K562 (cell line): ENCODE results near the gene TFAP2A. TPM values are rescaled to one million over a fixed set of nuclear protein-coding genes. Genes with fewer than 3 reads are reported as not detected.

ENCODE experiments used
- BHLHE40 ChIP-seq: IDR thresholded peaks from 2 replicates; pipeline ENCODE4 v1.6.1; 2011; ENCODE audit warnings: low read length, improper control_type of control experiment
- CXXC5 ChIP-seq: fragments of 250-450 bp; sonication (Bioruptor Pico); IDR thresholded peaks from 2 replicates; pipeline ENCODE4 v1.8.0; 2022; ENCODE audit warnings: inconsistent platforms, mild to moderate bottlenecking, moderate library complexity
- EP400 ChIP-seq: fragments of 450-650 bp; IDR thresholded peaks from 2 replicates; pipeline ENCODE4 v1.6.1; 2017; ENCODE audit warnings: antibody characterized with exemption, mild to moderate bottlenecking, moderate library complexity
- ERF ChIP-seq: fragments of 450-650 bp; formaldehyde crosslinking; IDR thresholded peaks from 2 replicates; pipeline ENCODE4 v1.4.0; 2020; ENCODE audit warnings: mild to moderate bottlenecking, mixed read lengths
- FOXA1 ChIP-seq: fragments of 450-650 bp; IDR thresholded peaks from 2 replicates; pipeline ENCODE4 v1.6.1; 2016; ENCODE audit warnings: mild to moderate bottlenecking, borderline replicate concordance
- HDGF ChIP-seq: fragments of 450-650 bp; IDR thresholded peaks from 2 replicates; pipeline ENCODE4 v1.6.1; 2016
- KLF13 ChIP-seq: fragments of 450-650 bp; IDR thresholded peaks from 2 replicates; pipeline ENCODE4 v1.6.1; 2016; ENCODE audit warnings: missing genetic modification characterization, low read depth, mild to moderate bottlenecking, missing compliant biosample characterization, moderate library complexity, borderline replicate concordance
- MTF1 ChIP-seq: fragments of 250-450 bp; sonication (Bioruptor Pico); IDR thresholded peaks from 2 replicates; pipeline ENCODE4 v1.9.0; 2021; ENCODE audit warnings: moderate library complexity, mild to moderate bottlenecking, inconsistent platforms, borderline replicate concordance
- NR4A1 ChIP-seq, 2 experiments: fragments of 250-450 bp in 1 of 2; fragments of 450-650 bp in 1 of 2; sonication (Bioruptor Pico) in 1 of 2; IDR thresholded peaks; 2 replicates each; pipeline versions ENCODE4 v1.4.0 to v1.6.1; 2016 to 2020; ENCODE audit warnings: mild to moderate bottlenecking in 2 of 2, missing compliant biosample characterization in 1 of 2, missing genetic modification characterization in 1 of 2, moderate library complexity in 1 of 2
- TAF15 ChIP-seq: fragments of 200-400 bp; formaldehyde crosslinking; IDR thresholded peaks from 2 replicates; pipeline ENCODE4 v1.6.1; 2017; ENCODE audit warnings: mild to moderate bottlenecking, low read depth, low read length, moderate library complexity
- ZNF175 ChIP-seq: fragments of 200-800 bp; sonication (Bioruptor generic); IDR thresholded peaks from 2 replicates; pipeline ENCODE4 v1.6.1; 2016; ENCODE audit warnings: low read depth, mild to moderate bottlenecking, missing genetic modification characterization, missing compliant biosample characterization
- ZNF3 ChIP-seq: fragments of 250-450 bp; sonication (Bioruptor Pico); IDR thresholded peaks from 2 replicates; pipeline ENCODE4 v1.5.0; 2021; ENCODE audit warnings: mild to moderate bottlenecking, moderate library complexity
- polyA plus RNA-seq, 8 experiments: library from polyadenylated mRNA; depleted of rRNA in 4 of 8; stranded (reverse) in 5 of 8; unstranded in 3 of 8; fragments of >200 nt; fragmentation: Nextera tagmentation in 2 of 8; fragmentation: Illumina TruSeq in 1 of 8; extraction: Ambion mirVana in 2 of 8; extraction: Trizol in 1 of 8; gene quantifications; 2 replicates each; pipeline versions ENCODE4 v1.2.1 to v1.2.3, GENCODE V29; 2011 to 2014; ENCODE audit warnings: inconsistent platforms in 1 of 8, missing spikeins in 1 of 8
- total RNA-seq, 7 experiments: library from RNA; depleted of rRNA in 6 of 7; stranded (reverse); fragments of >200 nt in 6 of 7; fragmentation: Illumina TruSeq in 2 of 7; extraction: Trizol in 2 of 7; gene quantifications; 2 replicates each; pipeline versions ENCODE4 v1.2.1 to v1.2.3, GENCODE V29; 2011 to 2021; ENCODE audit warnings: low replicate concordance in 1 of 7
- TF ChIP-seq, protein P1 (sequence below): fragments of 450-650 bp; IDR thresholded peaks from 2 replicates; pipeline ENCODE4 v1.6.1; 2016; ENCODE audit warnings: missing biosample characterization, missing genetic modification characterization
- TF ChIP-seq, protein P2 (sequence below): sonication (generic); formaldehyde crosslinking; IDR thresholded peaks from 2 replicates; pipeline ENCODE4 v1.8.1; 2023; ENCODE audit warnings: mild to moderate bottlenecking, missing genetic modification reagents, moderate library complexity
- TF ChIP-seq, protein P3 (sequence below), 2 experiments: fragments of 450-650 bp in 1 of 2; sonication (generic) in 1 of 2; formaldehyde crosslinking in 1 of 2; IDR thresholded peaks in 1 of 2; conservative IDR thresholded peaks in 1 of 2; 2 replicates each; pipeline versions ENCODE4 v1.6.1 to v1.8.1; 2016 to 2023; ENCODE audit warnings: mild to moderate bottlenecking in 2 of 2, moderate library complexity in 2 of 2, inconsistent platforms in 1 of 2, missing genetic modification reagents in 1 of 2
- TF ChIP-seq, protein P4 (sequence below): sonication (generic); IDR thresholded peaks from 2 replicates; pipeline ENCODE4 v1.6.1; 2016

The TFAP2A gene
- total and polyA plus RNA-seq, 9 of the 15 experiments (the other 6 are each of a cell fraction or from before 2014, with no cell fraction given) = 0.14 to 0.53 (median 0.19) TPM; not detected in 1

DNA sequence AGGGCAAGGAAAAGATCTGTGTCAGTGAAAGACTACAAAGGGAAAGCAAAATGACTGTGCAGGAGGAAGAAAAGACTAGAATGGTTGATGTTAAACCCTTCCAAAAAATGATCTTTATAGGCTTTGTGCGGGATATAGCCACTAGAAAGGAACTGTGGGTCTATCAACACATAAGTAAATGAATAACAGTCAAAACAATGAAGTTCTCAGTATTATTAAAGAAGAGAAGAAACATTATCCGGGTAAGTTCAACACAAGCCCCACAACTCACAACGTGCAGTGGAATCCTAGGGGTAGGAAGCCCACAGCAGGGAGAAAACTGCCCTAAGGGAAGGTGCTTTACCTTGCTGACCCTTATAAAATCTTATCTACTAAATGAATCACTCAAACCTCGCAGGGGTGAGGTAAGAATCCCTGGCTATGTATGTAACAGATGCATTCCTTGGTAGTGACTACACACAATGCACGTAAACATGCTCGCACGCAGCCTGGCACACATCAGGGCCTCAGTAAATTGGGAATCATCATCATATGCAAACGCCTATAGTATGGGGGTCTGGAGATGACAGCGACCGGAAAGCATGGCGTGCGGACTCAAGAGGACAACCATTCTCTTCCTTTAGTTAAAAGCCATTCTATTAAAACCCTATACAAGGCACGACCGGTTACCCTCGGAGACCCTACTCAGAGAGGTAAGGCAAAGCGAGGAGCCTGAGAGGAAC lies 11.3 kb downstream of the TFAP2A start (continued):
- TF ChIP-seq, protein P1, sequence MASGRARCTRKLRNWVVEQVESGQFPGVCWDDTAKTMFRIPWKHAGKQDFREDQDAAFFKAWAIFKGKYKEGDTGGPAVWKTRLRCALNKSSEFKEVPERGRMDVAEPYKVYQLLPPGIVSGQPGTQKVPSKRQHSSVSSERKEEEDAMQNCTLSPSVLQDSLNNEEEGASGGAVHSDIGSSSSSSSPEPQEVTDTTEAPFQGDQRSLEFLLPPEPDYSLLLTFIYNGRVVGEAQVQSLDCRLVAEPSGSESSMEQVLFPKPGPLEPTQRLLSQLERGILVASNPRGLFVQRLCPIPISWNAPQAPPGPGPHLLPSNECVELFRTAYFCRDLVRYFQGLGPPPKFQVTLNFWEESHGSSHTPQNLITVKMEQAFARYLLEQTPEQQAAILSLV (tag) = no peak
- TF ChIP-seq, protein P2, sequence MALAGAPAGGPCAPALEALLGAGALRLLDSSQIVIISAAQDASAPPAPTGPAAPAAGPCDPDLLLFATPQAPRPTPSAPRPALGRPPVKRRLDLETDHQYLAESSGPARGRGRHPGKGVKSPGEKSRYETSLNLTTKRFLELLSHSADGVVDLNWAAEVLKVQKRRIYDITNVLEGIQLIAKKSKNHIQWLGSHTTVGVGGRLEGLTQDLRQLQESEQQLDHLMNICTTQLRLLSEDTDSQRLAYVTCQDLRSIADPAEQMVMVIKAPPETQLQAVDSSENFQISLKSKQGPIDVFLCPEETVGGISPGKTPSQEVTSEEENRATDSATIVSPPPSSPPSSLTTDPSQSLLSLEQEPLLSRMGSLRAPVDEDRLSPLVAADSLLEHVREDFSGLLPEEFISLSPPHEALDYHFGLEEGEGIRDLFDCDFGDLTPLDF (CRISPR knock-in tag) = no peak; the same call in 1 of the 2 replicates
- TF ChIP-seq MTF1 (CRISPR knock-in tag) = no peak
- TF ChIP-seq EP400 = peak; percentile 26
- 0 out of 2 replicates have a peak, but pooled peaks have one; percentile 40 for TF ChIP-seq BHLHE40
- TF ChIP-seq, protein P3, sequence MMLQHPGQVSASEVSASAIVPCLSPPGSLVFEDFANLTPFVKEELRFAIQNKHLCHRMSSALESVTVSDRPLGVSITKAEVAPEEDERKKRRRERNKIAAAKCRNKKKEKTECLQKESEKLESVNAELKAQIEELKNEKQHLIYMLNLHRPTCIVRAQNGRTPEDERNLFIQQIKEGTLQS (IDR thresholded peaks at IDR 0.05) = peak; percentile 63
- TF ChIP-seq, protein P3 (CRISPR knock-in tag; conservative IDR thresholded peaks at IDR 0.05) = 0 out of 2 replicates have a peak, but pooled peaks have one; percentile 48
- TF ChIP-seq ERF (CRISPR knock-in tag) = 0 out of 2 replicates have a peak, but pooled peaks have one; percentile 27
- no peak for TF ChIP-seq FOXA1
- no peak for TF ChIP-seq CXXC5
- TF ChIP-seq HDGF = 0 out of 2 replicates have a peak, but pooled peaks have one; percentile 25
- no peak for TF ChIP-seq ZNF175 (CRISPR knock-in tag)
- no peak for TF ChIP-seq TAF15
- TF ChIP-seq KLF13 (tag) = no peak
- TF ChIP-seq, protein P4, sequence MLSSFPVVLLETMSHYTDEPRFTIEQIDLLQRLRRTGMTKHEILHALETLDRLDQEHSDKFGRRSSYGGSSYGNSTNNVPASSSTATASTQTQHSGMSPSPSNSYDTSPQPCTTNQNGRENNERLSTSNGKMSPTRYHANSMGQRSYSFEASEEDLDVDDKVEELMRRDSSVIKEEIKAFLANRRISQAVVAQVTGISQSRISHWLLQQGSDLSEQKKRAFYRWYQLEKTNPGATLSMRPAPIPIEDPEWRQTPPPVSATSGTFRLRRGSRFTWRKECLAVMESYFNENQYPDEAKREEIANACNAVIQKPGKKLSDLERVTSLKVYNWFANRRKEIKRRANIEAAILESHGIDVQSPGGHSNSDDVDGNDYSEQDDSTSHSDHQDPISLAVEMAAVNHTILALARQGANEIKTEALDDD = no peak
- no peak for TF ChIP-seq ZNF3 (CRISPR knock-in tag)
- no peak for TF ChIP-seq NR4A1 (CRISPR knock-in tag; IDR thresholded peaks at IDR 0.05)
- no peak for TF ChIP-seq NR4A1 (tag; IDR thresholded peaks at IDR 0.05)
